Neural progenitor cell (in vitro differentiated cells): ENCODE results near the gene INVS. TPM values are rescaled to one million over a fixed set of nuclear protein-coding genes. Genes with fewer than 3 reads are reported as not detected.

ENCODE experiments used
- DNase-seq: peaks from one replicate; pipeline ENCODE4 v3.0.0-alpha.2; 2016; ENCODE audit warnings: low spot score
- H2AFZ ChIP-seq: fragments of 200-600 bp; sonication (generic); replicated peaks from 2 replicates; pipeline ENCODE4 v1.6.1; 2016; ENCODE audit warnings: antibody characterized with exemption
- H3F3A ChIP-seq: fragments of 200-600 bp; sonication (generic); 2 replicates; pipeline ENCODE4 v1.6.1; 2016; ENCODE audit warnings: antibody characterized with exemption, low read depth
- H3K27ac ChIP-seq: fragments of 200-600 bp; sonication (generic); 2 replicates; pipeline ENCODE4 v1.5.1; 2016; ENCODE audit warnings: mild to moderate bottlenecking
- H3K27me3 ChIP-seq: fragments of 200-600 bp; sonication (generic); 2 replicates; pipeline ENCODE4 v1.6.1; 2016; ENCODE audit warnings: mild to moderate bottlenecking, moderate library complexity
- H3K36me3 ChIP-seq: fragments of 200-600 bp; sonication (generic); 2 replicates; pipeline ENCODE4 v1.5.1; 2016
- H3K4me1 ChIP-seq: fragments of 200-600 bp; sonication (generic); 2 replicates; pipeline ENCODE4 v1.6.1; 2016; ENCODE audit warnings: mixed run types
- H3K4me2 ChIP-seq: fragments of 200-600 bp; sonication (generic); 2 replicates; pipeline ENCODE4 v1.6.1; 2016
- H3K4me3 ChIP-seq: fragments of 200-600 bp; sonication (generic); 2 replicates; pipeline ENCODE4 v1.5.1; 2016
- H3K79me2 ChIP-seq: fragments of 200-600 bp; sonication (generic); 2 replicates; pipeline ENCODE4 v1.6.1; 2016; ENCODE audit warnings: low read depth
- H3K9ac ChIP-seq: fragments of 200-600 bp; sonication (generic); 2 replicates; pipeline ENCODE4 v1.6.1; 2016
- H3K9me3 ChIP-seq: fragments of 200-600 bp; sonication (generic); 2 replicates; pipeline ENCODE4 v1.5.1; 2016; ENCODE audit warnings: low read depth
- H4K20me1 ChIP-seq: fragments of 200-600 bp; sonication (generic); 2 replicates; pipeline ENCODE4 v1.6.1; 2016; ENCODE audit warnings: low read depth
- H3K27ac Mint-ChIP-seq: 3 replicates; pipeline ENCODE4 v1.8.0; 2021; ENCODE audit warnings: mixed read lengths
- H3K27me3 Mint-ChIP-seq: 2 replicates; pipeline ENCODE4 v1.8.0; 2022; ENCODE audit warnings: low read depth, mild to moderate bottlenecking, inconsistent platforms, moderate library complexity, mixed read lengths; ENCODE audit not compliant: insufficient read depth
- H3K36me3 Mint-ChIP-seq: 3 replicates; pipeline ENCODE4 v1.8.0; 2021; ENCODE audit warnings: mixed read lengths
- H3K4me1 Mint-ChIP-seq: 3 replicates; pipeline ENCODE4 v1.8.0; 2021; ENCODE audit warnings: mixed read lengths
- H3K4me3 Mint-ChIP-seq: 3 replicates; pipeline ENCODE4 v1.8.0; 2021; ENCODE audit warnings: mild to moderate bottlenecking, moderate library complexity, mixed read lengths
- H3K9me3 Mint-ChIP-seq: 3 replicates; pipeline ENCODE4 v1.8.0; 2020; ENCODE audit warnings: mixed read lengths
- CTCF ChIP-seq: fragments of 200-600 bp; sonication (generic); IDR thresholded peaks from 2 replicates; pipeline ENCODE4 v1.5.1; 2017; ENCODE audit warnings: antibody characterized with exemption, mild to moderate bottlenecking
- EZH2 ChIP-seq: fragments of 200-600 bp; sonication (generic); IDR thresholded peaks from 2 replicates; pipeline ENCODE4 v1.6.1; 2017; ENCODE audit warnings: antibody characterized with exemption, mild to moderate bottlenecking, moderate library complexity
- EZH2phosphoT487 ChIP-seq: fragments of 200-600 bp; sonication (generic); IDR thresholded peaks from 2 replicates; pipeline ENCODE4 v1.6.1; 2017; ENCODE audit warnings: antibody characterized with exemption
- total RNA-seq: library from RNA; depleted of rRNA; stranded (reverse); fragments of >200 nt; gene quantifications from 2 replicates; pipeline ENCODE4 v1.2.3, GENCODE V29; 2015; ENCODE audit warnings: low replicate concordance

The INVS gene
- total RNA-seq, 1 donor from 2014 or later: 29.2 TPM

DNA sequence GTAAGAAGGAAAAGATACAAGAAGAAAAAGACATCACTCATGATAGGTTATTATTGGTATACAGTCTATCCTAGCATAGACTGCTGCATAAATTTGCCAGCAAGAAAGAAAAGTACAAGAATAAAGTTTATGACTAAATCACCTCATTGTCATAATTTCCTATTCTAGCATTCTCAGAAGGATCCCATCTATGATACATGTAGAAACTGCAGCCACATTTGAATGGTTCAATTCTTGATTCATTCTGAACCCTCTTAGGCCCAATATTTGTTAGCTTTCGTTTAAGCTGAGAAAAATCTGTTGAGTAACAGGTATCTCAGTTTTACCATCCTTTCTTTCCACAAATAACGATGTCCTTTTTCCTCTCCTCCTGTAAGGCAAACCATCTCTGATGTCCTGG is 21.2 kb downstream of the INVS start:
- no peaks in the 10 kb centered on the region for H3K9me3 ChIP-seq
- no peaks in the 10 kb centered on the region for H3F3A ChIP-seq
- no peak for DNase-seq
- H3K4me1 Mint-ChIP-seq: no peaks in the 10 kb centered on the region
- no peaks in the 10 kb centered on the region for H3K27me3 ChIP-seq
- H3K4me2 ChIP-seq: no peak overlapping the region
- H3K4me3 ChIP-seq: no peak overlapping the region
- no peaks in the 10 kb centered on the region for H3K27me3 Mint-ChIP-seq
- no peak for TF ChIP-seq EZH2phosphoT487
- TF ChIP-seq EZH2: no peak
- TF ChIP-seq CTCF: no peak
- no peaks in the 10 kb centered on the region for H3K9me3 Mint-ChIP-seq
- no peak overlapping the region for H3K27ac ChIP-seq
- H4K20me1 ChIP-seq: no peaks in the 10 kb centered on the region
- H3K9ac ChIP-seq: no peak overlapping the region
- H3K4me3 Mint-ChIP-seq: no peak overlapping the region
- no peak overlapping the region for H3K27ac Mint-ChIP-seq
- no peaks in the 10 kb centered on the region for H3K79me2 ChIP-seq
- peaks cover 22% of the 10 kb centered on the region for H3K36me3 Mint-ChIP-seq
- no peak overlapping the region for H2AFZ ChIP-seq
- no peaks in the 10 kb centered on the region for H3K36me3 ChIP-seq
- H3K4me1 ChIP-seq: no peaks in the 10 kb centered on the region

GRCh38 chr9:100125236-100125635 is 26.2 kb downstream of the INVS start:
- H3K4me3 ChIP-seq: no peak overlapping the region
- H3K4me3 Mint-ChIP-seq: no peak overlapping the region
- no peaks in the 10 kb centered on the region for H3K4me1 ChIP-seq
- H3K27me3 Mint-ChIP-seq: no peaks in the 10 kb centered on the region
- H4K20me1 ChIP-seq: no peaks in the 10 kb centered on the region
- H3K27me3 ChIP-seq: no peaks in the 10 kb centered on the region
- TF ChIP-seq CTCF (no peak), EZH2phosphoT487 (no peak), EZH2 (no peak)
- H3K79me2 ChIP-seq: no peaks in the 10 kb centered on the region
- H3K9me3 ChIP-seq: no peaks in the 10 kb centered on the region
- H3K9ac ChIP-seq: no peak overlapping the region
- no peaks in the 10 kb centered on the region for H3K4me1 Mint-ChIP-seq
- no peak overlapping the region for H3K27ac ChIP-seq
- H3K9me3 Mint-ChIP-seq: no peaks in the 10 kb centered on the region
- H3K27ac Mint-ChIP-seq: no peak overlapping the region
- H3F3A ChIP-seq: no peaks in the 10 kb centered on the region
- H3K36me3 Mint-ChIP-seq: peaks cover 19% of the 10 kb centered on the region
- H3K4me2 ChIP-seq: no peak overlapping the region
- no peak overlapping the region for H2AFZ ChIP-seq
- H3K36me3 ChIP-seq: no peaks in the 10 kb centered on the region
- no peak for DNase-seq

GRCh38 chr9:100125910-100126309 is 26.9 kb downstream of the INVS start:
- DNase-seq: no peak
- no peaks in the 10 kb centered on the region for H3K36me3 ChIP-seq
- H3F3A ChIP-seq: no peaks in the 10 kb centered on the region
- H3K4me1 ChIP-seq: no peaks in the 10 kb centered on the region
- H3K4me1 Mint-ChIP-seq: no peaks in the 10 kb centered on the region
- no peak overlapping the region for H3K9ac ChIP-seq
- H3K27ac ChIP-seq: no peak overlapping the region
- H3K27me3 ChIP-seq: no peaks in the 10 kb centered on the region
- H3K27ac Mint-ChIP-seq: no peak overlapping the region
- no peak overlapping the region for H2AFZ ChIP-seq
- peaks cover 16% of the 10 kb centered on the region for H3K36me3 Mint-ChIP-seq
- H3K4me3 Mint-ChIP-seq: no peak overlapping the region
- H3K9me3 Mint-ChIP-seq: no peaks in the 10 kb centered on the region
- TF ChIP-seq EZH2phosphoT487: no peak
- TF ChIP-seq EZH2: no peak
- TF ChIP-seq CTCF: no peak
- H4K20me1 ChIP-seq: no peaks in the 10 kb centered on the region
- no peaks in the 10 kb centered on the region for H3K9me3 ChIP-seq
- H3K4me3 ChIP-seq: no peak overlapping the region
- H3K27me3 Mint-ChIP-seq: no peaks in the 10 kb centered on the region
- no peak overlapping the region for H3K4me2 ChIP-seq
- no peaks in the 10 kb centered on the region for H3K79me2 ChIP-seq
